Fibroblast of lung (primary cell): ENCODE data around the gene GON4L.

ENCODE experiments used
- EZH2 ChIP-seq: IDR thresholded peaks from 2 replicates; pipeline ENCODE4 v1.5.1; 2012; ENCODE audit warnings: low read length, control low read depth, mild to moderate bottlenecking; ENCODE audit errors: missing control alignments
- TF ChIP-seq, protein P1 (sequence below), 2 donors: IDR thresholded peaks in 1 of 2; conservative IDR thresholded peaks in 1 of 2; 1 replicate in 1 of 2; 2 replicates in 1 of 2; pipeline ENCODE4 v1.5.1; 2011 to 2012; ENCODE audit warnings: low read length in 2 of 2, control low read depth in 1 of 2, inconsistent platforms in 1 of 2, low read depth in 1 of 2, mild to moderate bottlenecking in 1 of 2

DNA sequence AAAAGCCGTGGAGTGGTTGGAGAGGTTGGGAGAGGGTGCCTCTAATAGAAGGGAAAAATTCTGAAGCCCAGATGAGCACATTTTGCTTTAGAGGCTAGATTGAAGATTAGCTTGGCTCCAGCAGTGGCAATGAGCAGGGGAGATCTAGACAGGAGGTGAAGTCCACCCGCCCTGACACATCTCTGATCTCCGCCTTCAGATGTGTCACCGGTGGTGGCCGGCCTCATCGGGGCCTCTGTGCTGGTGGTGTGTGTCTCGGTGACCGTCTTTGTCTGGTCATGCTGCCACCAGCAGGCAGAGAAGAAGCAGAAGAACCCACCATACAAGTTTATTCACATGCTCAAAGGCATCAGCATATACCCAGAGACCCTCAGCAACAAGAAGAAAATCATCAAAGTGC, 10.8 kb upstream of the GON4L start:
- TF ChIP-seq, protein P1, sequence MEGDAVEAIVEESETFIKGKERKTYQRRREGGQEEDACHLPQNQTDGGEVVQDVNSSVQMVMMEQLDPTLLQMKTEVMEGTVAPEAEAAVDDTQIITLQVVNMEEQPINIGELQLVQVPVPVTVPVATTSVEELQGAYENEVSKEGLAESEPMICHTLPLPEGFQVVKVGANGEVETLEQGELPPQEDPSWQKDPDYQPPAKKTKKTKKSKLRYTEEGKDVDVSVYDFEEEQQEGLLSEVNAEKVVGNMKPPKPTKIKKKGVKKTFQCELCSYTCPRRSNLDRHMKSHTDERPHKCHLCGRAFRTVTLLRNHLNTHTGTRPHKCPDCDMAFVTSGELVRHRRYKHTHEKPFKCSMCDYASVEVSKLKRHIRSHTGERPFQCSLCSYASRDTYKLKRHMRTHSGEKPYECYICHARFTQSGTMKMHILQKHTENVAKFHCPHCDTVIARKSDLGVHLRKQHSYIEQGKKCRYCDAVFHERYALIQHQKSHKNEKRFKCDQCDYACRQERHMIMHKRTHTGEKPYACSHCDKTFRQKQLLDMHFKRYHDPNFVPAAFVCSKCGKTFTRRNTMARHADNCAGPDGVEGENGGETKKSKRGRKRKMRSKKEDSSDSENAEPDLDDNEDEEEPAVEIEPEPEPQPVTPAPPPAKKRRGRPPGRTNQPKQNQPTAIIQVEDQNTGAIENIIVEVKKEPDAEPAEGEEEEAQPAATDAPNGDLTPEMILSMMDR (conservative IDR thresholded peaks at IDR 0.05 in 1 of 2, IDR thresholded peaks at IDR 0.05 in 1 of 2; ENCODE audit: low read depth in 1 of 2, low read length in 2 of 2): no peak
- no peak for TF ChIP-seq EZH2
